Measurements from ENCODE around the gene RFTN1.

The RFTN1 gene

GRCh38 chr3:16467393-16467792 lies 46.1 kb downstream of the RFTN1 start:
- peak; percentile 27 to 30 for DNase-seq (ENCODE audit: low read depth in 2 of 2)

- no peak for DNase-seq (ENCODE audit: low read depth in 2 of 2)
Measured at GRCh38 chr3:16466822-16467221, 46.7 kb downstream of the RFTN1 start.

- no peak for DNase-seq (ENCODE audit: low read depth in 2 of 2)
Measured at GRCh38 chr3:16464511-16465148, 48.9 kb downstream of the RFTN1 start.

- DNase-seq (ENCODE audit: low read depth in 2 of 2): no peak
Measured at GRCh38 chr3:16463914-16464313, 49.6 kb downstream of the RFTN1 start.

GRCh38 chr3:16463119-16463518 lies 50.4 kb downstream of the RFTN1 start:
- no peak for DNase-seq (ENCODE audit: low read depth in 2 of 2)

- DNase-seq (ENCODE audit: low read depth in 2 of 2): no peak
Measured at GRCh38 chr3:16462679-16463078, 50.8 kb downstream of the RFTN1 start.

GRCh38 chr3:16461463-16462245 lies 51.8 kb downstream of the RFTN1 start:
- DNase-seq (ENCODE audit: low read depth in 2 of 2): no peak

GRCh38 chr3:16460886-16461285 lies 52.6 kb downstream of the RFTN1 start:
- no peak for DNase-seq (ENCODE audit: low read depth in 2 of 2)

- no peak for DNase-seq (ENCODE audit: low read depth in 2 of 2)
Measured at GRCh38 chr3:16460273-16460672, 53.2 kb downstream of the RFTN1 start.

- no peak for DNase-seq (ENCODE audit: low read depth in 2 of 2)
Measured at GRCh38 chr3:16456784-16457415, 56.6 kb downstream of the RFTN1 start.

- DNase-seq (ENCODE audit: low read depth in 2 of 2): no peak
Measured at GRCh38 chr3:16455966-16456365, 57.5 kb downstream of the RFTN1 start.

GRCh38 chr3:16455001-16455400 lies 58.5 kb downstream of the RFTN1 start:
- DNase-seq (ENCODE audit: low read depth in 2 of 2): no peak

GRCh38 chr3:16452261-16452660 lies 61.2 kb downstream of the RFTN1 start:
- DNase-seq (ENCODE audit: low read depth in 2 of 2): no peak

- no peak for DNase-seq (ENCODE audit: low read depth in 2 of 2)
Measured at GRCh38 chr3:16449369-16449768, 64.1 kb downstream of the RFTN1 start.

GRCh38 chr3:16448639-16449070 lies 64.8 kb downstream of the RFTN1 start:
- peak; percentile 59 to 62 for DNase-seq (ENCODE audit: low read depth in 2 of 2)

GRCh38 chr3:16447135-16447534 lies 66.4 kb downstream of the RFTN1 start:
- DNase-seq (ENCODE audit: low read depth in 2 of 2): no peak

- no peak for DNase-seq (ENCODE audit: low read depth in 2 of 2)
Measured at GRCh38 chr3:16444344-16444743, 69.2 kb downstream of the RFTN1 start.

- DNase-seq (ENCODE audit: low read depth in 2 of 2): no peak
Measured at GRCh38 chr3:16442730-16443129, 70.8 kb downstream of the RFTN1 start.

- DNase-seq (ENCODE audit: low read depth in 2 of 2): no peak
Measured at GRCh38 chr3:16441371-16441875, 72.1 kb downstream of the RFTN1 start.

GRCh38 chr3:16439848-16440708 lies 73.4 kb downstream of the RFTN1 start:
- DNase-seq (ENCODE audit: low read depth in 2 of 2): no peak

- DNase-seq (ENCODE audit: low read depth in 2 of 2): no peak
Measured at GRCh38 chr3:16439163-16439847, 74.2 kb downstream of the RFTN1 start.

Measured in stimulated activated CD4-positive, alpha-beta T cell treated with anti-CD3 and anti-CD28 coated beads, Interleukin-15, amount 100 ng/mL, for 48 hours (primary cell).